ENCODE data around the gene BTBD2.

Gene BTBD2

DNA sequence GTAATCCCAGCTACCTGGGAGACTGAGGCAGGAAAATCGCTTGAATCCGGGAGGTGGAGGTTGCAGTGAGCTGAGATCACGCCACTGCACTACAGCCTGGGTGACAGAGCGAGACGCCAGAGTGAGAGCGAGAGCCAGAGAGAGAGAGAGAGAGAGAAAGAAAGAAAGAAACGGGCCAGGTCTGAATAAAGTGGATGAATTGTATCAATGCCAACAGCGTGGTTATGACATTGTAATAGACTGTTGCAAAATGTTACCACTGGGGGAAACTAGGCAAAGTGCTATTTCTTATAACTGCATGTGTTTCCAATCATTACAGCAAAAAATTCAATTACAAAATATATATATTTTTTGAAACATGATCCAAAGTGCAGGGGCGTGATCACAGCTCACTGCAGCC is 11.8 kb upstream of the BTBD2 start:
- intact Hi-C loops (cut with DNase I; ENCODE audit: low total_unique reads) = loop anchor here (2.0 kb wide), 1 partner anchor 41 kb away; no protein-coding TSS in a partner anchor
- Histone ChIP-seq H3K36me3 (no peaks in the 10 kb centered on the region), H3K27me3 (no peaks in the 10 kb centered on the region), H3K4me3 (no peak overlapping the region), H3K9me3 (peaks cover 0 to 5% (median 0%) of the 10 kb centered on the region in 3 donors), H3K27ac (peak overlapping the region in 1 of 2 donors; percentile 1), H3K4me1 (peaks cover 6 to 31% (median 19%) of the 10 kb centered on the region in 4 donors)
- peak in 1 of 2 experiments; percentile 10 for TF ChIP-seq CTCF (IDR thresholded peaks at IDR 0.05)
- peak in 1 of 2 donors; percentile 42 for DNase-seq

- Histone ChIP-seq H3K4me1 (peaks cover 5 to 26% (median 13%) of the 10 kb centered on the region in 4 donors), H3K27me3 (no peaks in the 10 kb centered on the region), H3K36me3 (no peaks in the 10 kb centered on the region), H3K4me3 (no peak overlapping the region), H3K27ac (no peak overlapping the region), H3K9me3 (peaks cover 0 to 5% (median 0%) of the 10 kb centered on the region in 3 donors)
- intact Hi-C loops (cut with DNase I; ENCODE audit: low total_unique reads) = loop anchor here (2.0 kb wide), 1 partner anchor 42 kb away; no protein-coding TSS in a partner anchor
- no peak for DNase-seq
- TF ChIP-seq CTCF (IDR thresholded peaks at IDR 0.05) = no peak
Measured at GRCh38 chr19:2026770-2027169, 11.3 kb upstream of the BTBD2 start.

GRCh38 chr19:2022289-2022688 is 6.8 kb upstream of the BTBD2 start:
- peaks cover 0 to 6% (median 0%) of the 10 kb centered on the region in 4 donors for H3K4me1 ChIP-seq

GRCh38 chr19:2021453-2022140 is 6.1 kb upstream of the BTBD2 start:
- Histone ChIP-seq H3K9me3 (peaks cover 0 to 5% (median 0%) of the 10 kb centered on the region in 3 donors), H3K27me3 (no peaks in the 10 kb centered on the region), H3K4me1 (peaks cover 0 to 6% (median 2%) of the 10 kb centered on the region in 4 donors), H3K36me3 (no peaks in the 10 kb centered on the region), H3K27ac (no peak overlapping the region), H3K4me3 (no peak overlapping the region)
- intact Hi-C loops (cut with DNase I; ENCODE audit: low total_unique reads) = no loop called here
- TF ChIP-seq CTCF (IDR thresholded peaks at IDR 0.05) = no peak
- no peak for DNase-seq

More at GRCh38 chr19:2022289-2022688, 6.8 kb upstream of the BTBD2 start:
- H3K9me3 ChIP-seq = peaks cover 0 to 5% (median 0%) of the 10 kb centered on the region in 3 donors
- no peaks in the 10 kb centered on the region for H3K36me3 ChIP-seq
- TF ChIP-seq CTCF (IDR thresholded peaks at IDR 0.05) = no peak
- H3K27ac ChIP-seq = no peak overlapping the region
- intact Hi-C loops (cut with DNase I; ENCODE audit: low total_unique reads) = no loop called here
- H3K4me3 ChIP-seq = no peak overlapping the region
- H3K27me3 ChIP-seq = no peaks in the 10 kb centered on the region
- no peak for DNase-seq

DNA sequence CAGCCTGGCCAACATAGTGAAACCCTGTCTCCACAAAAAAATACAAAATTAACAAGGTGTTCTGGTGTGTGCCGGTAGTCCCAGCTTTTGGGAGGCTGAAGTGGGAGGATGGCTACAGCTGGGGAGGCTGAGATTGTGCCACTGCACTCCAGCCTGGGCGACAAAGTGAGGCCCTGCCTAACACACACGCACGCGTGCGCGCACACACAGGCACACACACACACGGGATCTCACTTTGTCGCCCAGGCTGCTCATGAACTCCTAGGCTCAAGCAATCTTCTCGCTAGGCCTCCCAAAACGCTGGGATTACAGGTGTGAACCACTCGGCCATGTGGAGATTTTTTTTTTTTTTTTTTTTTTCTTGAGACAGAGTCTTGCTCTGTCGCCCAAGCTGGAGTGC is 3.2 kb upstream of the BTBD2 start:
- intact Hi-C loops (cut with DNase I; ENCODE audit: low total_unique reads) = no loop called here
- Histone ChIP-seq H3K27me3 (no peaks in the 10 kb centered on the region), H3K27ac (no peak overlapping the region), H3K4me1 (peaks cover 4 to 25% (median 19%) of the 10 kb centered on the region in 4 donors), H3K4me3 (no peak overlapping the region), H3K9me3 (no peaks in the 10 kb centered on the region), H3K36me3 (no peaks in the 10 kb centered on the region)
- DNase-seq = no peak
- TF ChIP-seq CTCF (IDR thresholded peaks at IDR 0.05) = no peak
